Gastroesophageal sphincter (tissue), 3 donors: ENCODE measurements around the gene EPHA7.

Source experiments
- CTCF ChIP-seq, 4 experiments: fragments of 200-600 bp in 2 of 4; fragments of 450-650 bp in 2 of 4; sonication (generic) in 1 of 4; IDR thresholded peaks; one replicate each; pipeline ENCODE4 v1.5.1; 2017 to 2019; ENCODE audit warnings: antibody characterized with exemption in 4 of 4, mild to moderate bottlenecking in 2 of 4, moderate library complexity in 2 of 4
- POLR2A ChIP-seq, 2 donors: fragments of 450-650 bp; IDR thresholded peaks; one replicate each; pipeline ENCODE4 v1.6.1; 2017; ENCODE audit warnings: antibody characterized with exemption in 2 of 2, mild to moderate bottlenecking in 2 of 2, moderate library complexity in 1 of 2
- POLR2AphosphoS5 ChIP-seq: sonication (generic); formaldehyde crosslinking; IDR thresholded peaks from one replicate; pipeline ENCODE4 v1.6.1; 2017; ENCODE audit warnings: antibody characterized with exemption

- no peak for TF ChIP-seq POLR2A (IDR thresholded peaks at IDR 0.05)
- no peak for TF ChIP-seq CTCF (IDR thresholded peaks at IDR 0.05)
- no peak for TF ChIP-seq POLR2AphosphoS5
Observed at GRCh38 chr6:93327857-93328256, 91.5 kb downstream of the EPHA7 start.
